CD4-positive, alpha-beta T cell treated with Interleukin-21 for 1 hour (primary cell): ENCODE data around the gene TAF15.
A peak's percentile ranks its signal among the peaks of the same experiment; 100 is the strongest.

Experiments used
- DNase-seq: peaks from one replicate; pipeline ENCODE4 v3.0.0-alpha.2; 2020

TAF15 gene

GRCh38 chr17:35808962-35809854, at the start of gene TAF15:
Gene TAF15 (plus strand): TSS chr17:35809484. CDS start chr17:35809570, 86 bp downstream.
- peak; percentile 98 for DNase-seq

- no peak for DNase-seq
Observed at GRCh38 chr17:35760587-35760986, 48.7 kb upstream of the TAF15 start, which contains the start of gene C17orf50. Gene C17orf50 (plus strand): TSS chr17:35760887. CDS start chr17:35760942, 55 bp downstream.

GRCh38 chr17:35761601-35762000, 47.7 kb upstream of the TAF15 start:
- no peak for DNase-seq

- no peak for DNase-seq
Observed at GRCh38 chr17:35763767-35764122, 45.5 kb upstream of the TAF15 start.

GRCh38 chr17:35764123-35764991, 44.9 kb upstream of the TAF15 start:
- peak; percentile 89 for DNase-seq

- no peak for DNase-seq
Observed at GRCh38 chr17:35765086-35765710, 44.1 kb upstream of the TAF15 start.

- no peak for DNase-seq
Observed at GRCh38 chr17:35765756-35766488, 43.4 kb upstream of the TAF15 start.

- no peak for DNase-seq
Observed at GRCh38 chr17:35766489-35766877, 42.8 kb upstream of the TAF15 start.

GRCh38 chr17:35766903-35767510, 42.3 kb upstream of the TAF15 start:
- peak; percentile 45 for DNase-seq

GRCh38 chr17:35768797-35769196, 40.5 kb upstream of the TAF15 start:
- no peak for DNase-seq

GRCh38 chr17:35769895-35770486, 39.3 kb upstream of the TAF15 start:
- DNase-seq: no peak

GRCh38 chr17:35773129-35773528, 36.2 kb upstream of the TAF15 start:
- DNase-seq: no peak

- DNase-seq: no peak
Observed at GRCh38 chr17:35773679-35774425, 35.4 kb upstream of the TAF15 start.

GRCh38 chr17:35774499-35774898, 34.8 kb upstream of the TAF15 start:
- no peak for DNase-seq

- no peak for DNase-seq
Observed at GRCh38 chr17:35775039-35775438, 34.2 kb upstream of the TAF15 start.

- DNase-seq: no peak
Observed at GRCh38 chr17:35775583-35775982, 33.7 kb upstream of the TAF15 start.

GRCh38 chr17:35778641-35779196, 30.6 kb upstream of the TAF15 start:
- DNase-seq: no peak

GRCh38 chr17:35780950-35781349, 28.3 kb upstream of the TAF15 start:
- no peak for DNase-seq

GRCh38 chr17:35784895-35785294, 24.4 kb upstream of the TAF15 start:
- no peak for DNase-seq

- DNase-seq: no peak
Observed at GRCh38 chr17:35786941-35787432, 22.3 kb upstream of the TAF15 start.
